ENCODE measurements around the gene NHERF2. TPM values are rescaled to one million over a fixed set of nuclear protein-coding genes. Genes with fewer than 3 reads are reported as not detected.

Gene NHERF2
- total RNA-seq, 6 experiments from 2014 or later: 140 to 177 (median 152) TPM

DNA sequence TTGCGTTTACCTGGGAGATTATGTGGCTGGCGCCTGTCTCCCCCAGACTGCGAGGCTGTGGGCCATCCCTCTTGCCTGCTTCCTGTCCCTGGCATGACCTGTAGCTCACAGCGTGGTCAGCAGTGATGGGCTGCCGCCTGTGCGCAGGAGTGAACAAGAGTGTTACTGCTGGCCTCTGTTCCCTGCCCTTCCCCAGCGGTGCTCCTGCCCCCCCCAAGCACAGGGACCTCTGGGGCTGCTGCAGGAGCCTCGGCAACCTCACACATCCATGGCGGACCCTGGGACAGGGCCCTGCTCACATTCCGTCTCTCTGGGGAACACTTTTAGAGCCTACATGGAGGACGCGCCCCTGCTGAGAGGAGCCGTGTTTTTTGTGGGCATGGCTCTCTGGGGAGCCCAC lies 31.7 kb downstream of the NHERF2 start:
- DNase-seq: no peak
- Mint-ChIP-seq H3K36me3 (ENCODE audit: low read depth) (no peaks in the 10 kb centered on the region), H3K4me1 (ENCODE audit: low read depth) (no peaks in the 10 kb centered on the region), H3K27ac (no peak overlapping the region), H3K27me3 (ENCODE audit: insufficient read depth) (no peaks in the 10 kb centered on the region; the same call in 1 of the 2 replicates), H3K4me3 (no peak overlapping the region), H3K9me3 (no peaks in the 10 kb centered on the region)
- TF ChIP-seq, protein P1, sequence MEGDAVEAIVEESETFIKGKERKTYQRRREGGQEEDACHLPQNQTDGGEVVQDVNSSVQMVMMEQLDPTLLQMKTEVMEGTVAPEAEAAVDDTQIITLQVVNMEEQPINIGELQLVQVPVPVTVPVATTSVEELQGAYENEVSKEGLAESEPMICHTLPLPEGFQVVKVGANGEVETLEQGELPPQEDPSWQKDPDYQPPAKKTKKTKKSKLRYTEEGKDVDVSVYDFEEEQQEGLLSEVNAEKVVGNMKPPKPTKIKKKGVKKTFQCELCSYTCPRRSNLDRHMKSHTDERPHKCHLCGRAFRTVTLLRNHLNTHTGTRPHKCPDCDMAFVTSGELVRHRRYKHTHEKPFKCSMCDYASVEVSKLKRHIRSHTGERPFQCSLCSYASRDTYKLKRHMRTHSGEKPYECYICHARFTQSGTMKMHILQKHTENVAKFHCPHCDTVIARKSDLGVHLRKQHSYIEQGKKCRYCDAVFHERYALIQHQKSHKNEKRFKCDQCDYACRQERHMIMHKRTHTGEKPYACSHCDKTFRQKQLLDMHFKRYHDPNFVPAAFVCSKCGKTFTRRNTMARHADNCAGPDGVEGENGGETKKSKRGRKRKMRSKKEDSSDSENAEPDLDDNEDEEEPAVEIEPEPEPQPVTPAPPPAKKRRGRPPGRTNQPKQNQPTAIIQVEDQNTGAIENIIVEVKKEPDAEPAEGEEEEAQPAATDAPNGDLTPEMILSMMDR (IDR thresholded peaks at IDR 0.05): no peak

DNA sequence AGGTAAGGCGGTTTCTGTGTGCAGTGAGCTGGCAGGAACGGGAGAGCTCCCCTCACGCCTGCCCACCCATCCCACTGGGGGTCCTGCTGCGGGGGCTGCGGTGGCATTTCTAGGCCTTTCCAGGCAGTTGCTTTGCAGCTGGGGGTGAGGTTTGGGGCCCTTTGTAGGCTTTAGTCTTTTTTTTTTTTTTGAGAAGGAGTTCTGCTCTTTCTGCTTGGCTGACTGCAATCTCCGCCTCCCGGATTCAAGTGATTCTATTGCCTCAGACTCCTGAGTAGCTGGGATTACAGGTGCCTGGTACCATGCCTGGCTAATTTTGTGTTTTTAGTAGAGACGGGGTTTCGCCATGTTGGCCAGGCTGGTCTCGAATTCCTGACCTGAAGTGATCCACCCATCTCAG lies 32.2 kb downstream of the NHERF2 start:
- TF ChIP-seq, protein P1 (IDR thresholded peaks at IDR 0.05): no peak
- no peak overlapping the region for H3K4me3 Mint-ChIP-seq
- H3K36me3 Mint-ChIP-seq (ENCODE audit: low read depth): no peaks in the 10 kb centered on the region
- DNase-seq: no peak
- no peaks in the 10 kb centered on the region for H3K4me1 Mint-ChIP-seq (ENCODE audit: low read depth)
- no peak overlapping the region for H3K27ac Mint-ChIP-seq
- H3K9me3 Mint-ChIP-seq: no peaks in the 10 kb centered on the region
- H3K27me3 Mint-ChIP-seq (ENCODE audit: insufficient read depth): no peaks in the 10 kb centered on the region; the same call in 1 of the 2 replicates

DNA sequence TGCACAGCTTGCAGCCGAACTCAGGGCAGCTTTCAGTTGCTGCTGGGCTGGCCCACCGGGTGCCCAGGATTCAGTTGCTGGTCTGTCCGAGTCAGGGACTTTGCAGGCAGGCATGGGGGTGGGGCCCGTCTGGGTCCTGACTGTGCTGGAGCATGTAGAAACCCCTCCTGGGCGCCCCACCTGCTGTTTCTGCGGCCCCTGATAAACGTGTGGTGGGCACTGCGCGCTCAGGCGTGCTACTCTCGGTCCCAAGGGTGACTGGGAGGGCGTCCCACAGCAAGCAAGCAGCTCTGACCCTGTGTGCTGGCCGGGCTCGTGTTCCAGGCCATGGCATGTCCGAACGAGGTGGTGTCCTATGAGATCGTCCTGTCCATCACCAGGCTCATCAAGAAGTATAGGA lies 33.6 kb downstream of the NHERF2 start:
- Mint-ChIP-seq H3K27ac (no peak overlapping the region), H3K9me3 (no peaks in the 10 kb centered on the region), H3K36me3 (ENCODE audit: low read depth) (no peaks in the 10 kb centered on the region; the same call in 1 of the 2 replicates), H3K4me3 (no peak overlapping the region), H3K4me1 (ENCODE audit: low read depth) (no peaks in the 10 kb centered on the region), H3K27me3 (ENCODE audit: insufficient read depth) (no peaks in the 10 kb centered on the region; the same call in 1 of the 2 replicates)
- DNase-seq: no peak
- TF ChIP-seq, protein P1 (IDR thresholded peaks at IDR 0.05): no peak

DNA sequence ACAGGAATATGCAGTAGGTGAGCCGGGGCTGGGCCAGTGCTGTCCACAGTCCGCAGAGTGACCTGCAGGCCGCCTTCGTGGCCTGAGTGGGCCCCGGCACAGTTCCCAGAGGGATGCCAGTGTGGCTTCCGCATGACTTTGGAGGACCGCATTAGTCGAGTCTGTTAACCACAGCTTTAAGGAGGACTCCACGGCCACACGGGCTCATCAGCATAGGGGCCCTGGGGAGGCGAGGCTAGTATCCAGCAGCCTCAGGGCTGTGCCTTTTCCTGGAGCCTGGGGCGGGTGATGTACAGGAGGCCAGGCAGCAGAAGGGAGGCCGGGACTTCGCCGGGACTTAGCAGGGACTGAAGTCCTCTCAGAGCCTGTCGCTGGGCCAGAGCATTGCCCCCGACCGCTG lies 34.3 kb downstream of the NHERF2 start:
- Mint-ChIP-seq H3K4me3 (no peak overlapping the region), H3K4me1 (ENCODE audit: low read depth) (no peaks in the 10 kb centered on the region), H3K36me3 (ENCODE audit: low read depth) (no peaks in the 10 kb centered on the region; the same call in 1 of the 2 replicates), H3K9me3 (no peaks in the 10 kb centered on the region), H3K27ac (no peak overlapping the region), H3K27me3 (ENCODE audit: insufficient read depth) (no peaks in the 10 kb centered on the region; the same call in 1 of the 2 replicates)
- DNase-seq: no peak
- TF ChIP-seq, protein P1 (IDR thresholded peaks at IDR 0.05): no peak

DNA sequence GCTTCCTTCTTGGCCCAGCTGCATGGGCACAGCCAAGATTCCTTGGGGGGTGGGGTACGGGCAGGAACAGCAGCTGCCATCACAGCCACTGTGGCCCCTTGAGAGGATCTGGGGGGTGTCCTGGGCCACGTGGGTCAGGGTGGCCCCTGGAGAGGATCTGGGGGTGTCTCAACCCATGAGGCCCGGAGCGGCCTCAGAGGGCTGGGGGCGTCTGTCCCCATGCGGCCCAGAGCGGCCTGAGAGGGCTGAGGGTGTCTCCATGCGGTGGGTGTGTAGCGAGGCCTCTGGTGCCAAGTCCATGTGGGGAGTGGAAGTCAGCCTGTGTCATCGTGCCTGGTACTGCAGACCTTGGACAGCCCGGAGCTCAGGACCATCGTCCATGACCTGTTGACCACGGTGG lies 34.8 kb downstream of the NHERF2 start:
- TF ChIP-seq, protein P1 (IDR thresholded peaks at IDR 0.05): no peak
- H3K27ac Mint-ChIP-seq: no peak overlapping the region
- no peak overlapping the region for H3K4me3 Mint-ChIP-seq
- peaks cover 1% of the 10 kb centered on the region for H3K27me3 Mint-ChIP-seq (ENCODE audit: insufficient read depth)
- no peak for DNase-seq
- H3K36me3 Mint-ChIP-seq (ENCODE audit: low read depth): no peaks in the 10 kb centered on the region; the same call in 1 of the 2 replicates
- H3K4me1 Mint-ChIP-seq (ENCODE audit: low read depth): no peaks in the 10 kb centered on the region
- no peaks in the 10 kb centered on the region for H3K9me3 Mint-ChIP-seq

DNA sequence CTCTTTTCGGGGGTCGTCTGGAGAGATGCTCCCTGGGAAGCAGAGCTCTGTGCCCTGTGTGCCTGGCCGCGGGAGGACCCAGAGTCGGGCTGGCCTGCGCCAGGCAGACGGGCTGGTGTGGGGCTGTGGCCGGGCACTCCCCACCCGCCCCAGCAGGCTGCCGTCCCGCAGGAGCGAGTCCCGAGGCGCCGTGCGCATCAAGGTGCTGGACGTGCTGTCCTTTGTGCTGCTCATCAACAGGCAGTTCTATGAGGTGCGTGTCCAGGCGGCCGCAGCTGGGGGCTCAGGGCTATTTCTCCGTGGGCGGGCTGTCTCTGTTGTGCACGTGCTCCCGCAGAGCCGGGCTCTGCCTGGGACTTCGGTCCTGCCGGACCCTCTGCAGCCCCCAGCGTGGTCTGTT lies 36.1 kb downstream of the NHERF2 start:
- H3K4me3 Mint-ChIP-seq: no peak overlapping the region
- no peaks in the 10 kb centered on the region for H3K4me1 Mint-ChIP-seq (ENCODE audit: low read depth)
- no peak for DNase-seq
- peaks cover 2% of the 10 kb centered on the region; the same call in 1 of the 2 replicates for H3K36me3 Mint-ChIP-seq (ENCODE audit: low read depth)
- H3K27me3 Mint-ChIP-seq (ENCODE audit: insufficient read depth): peaks cover 3% of the 10 kb centered on the region
- no peaks in the 10 kb centered on the region for H3K9me3 Mint-ChIP-seq
- TF ChIP-seq, protein P1 (IDR thresholded peaks at IDR 0.05): no peak
- H3K27ac Mint-ChIP-seq: no peak overlapping the region

Measured in HFFc6 (cell line).